DOHH2 (cell line): ENCODE data around the gene PDGFD.

Experiments
- CTCF ChIP-seq: fragments of 200-600 bp; sonication (generic); IDR thresholded peaks from one replicate; pipeline ENCODE4 v1.5.1; 2014; ENCODE audit warnings: antibody characterized with exemption, mild to moderate bottlenecking, low read depth, low read length; ENCODE audit not compliant: poor library complexity, severe bottlenecking
- EZH2phosphoT487 ChIP-seq: fragments of 200-600 bp; sonication (generic); IDR thresholded peaks from 2 replicates; pipeline ENCODE4 v1.6.1; 2017; ENCODE audit warnings: borderline replicate concordance, mild to moderate bottlenecking, antibody characterized with exemption, low read length, moderate library complexity, mixed read lengths

- TF ChIP-seq CTCF (no peak), EZH2phosphoT487 (no peak)
Observed at GRCh38 chr11:104092744-104093143, 71.2 kb downstream of the PDGFD start.
